Measurements from ENCODE around the gene STIP1. TPM values are rescaled to one million over a fixed set of nuclear protein-coding genes. Genes with fewer than 3 reads are reported as not detected.

Gene STIP1
- total and polyA plus RNA-seq, 2 of the 4 experiments (the other 2 are of a cell fraction): 201 to 489 TPM

- BruUV-seq (replicated peaks): no TSS peak
- WGBS, 2 experiments (ENCODE audit: extremely low coverage in 2 of 2, insufficient read length in 1 of 2): 80% methylated on average over 2 of the region's 7 CpGs; no CpG with 5 or more reads in 1 of the 2 experiments
- ChIA-PET CTCF (no interaction called here), POLR2A (ENCODE audit: unreplicated experiment) (no interaction called here)
- Histone ChIP-seq H3K9ac (ENCODE audit: low read depth, low read length) (no peak overlapping the region), H3K4me1 (ENCODE audit: control insufficient read depth, insufficient read depth, low read length) (peaks cover 23% of the 10 kb centered on the region), H3K4me3 (ENCODE audit: insufficient read depth, low read depth, low read length) (no peak overlapping the region), H3K14ac (replicated peaks; ENCODE audit: low read depth, low read length) (no peak overlapping the region), H2AK9ac (replicated peaks; ENCODE audit: low read depth, low read length, poor library complexity) (no peak overlapping the region), H2BK15ac (ENCODE audit: low read depth, low read length) (no peak overlapping the region), H3K79me1 (ENCODE audit: low read depth in 1 of 2, low read length in 2 of 2) (peaks cover 26 to 76% of the 10 kb centered on the region in 2 experiments), H3K4me2 (ENCODE audit: low read depth, low read length) (no peak overlapping the region), H3K27me3 (ENCODE audit: control insufficient read depth, insufficient read depth, low read length) (no peaks in the 10 kb centered on the region), H4K20me1 (ENCODE audit: insufficient read depth, low read length) (no peaks in the 10 kb centered on the region; the same call in 1 of the 2 replicates), H4K91ac (ENCODE audit: insufficient read depth, low read depth, low read length) (no peak overlapping the region), H2BK20ac (ENCODE audit: low read depth, low read length) (no peak overlapping the region), H3K18ac (ENCODE audit: low read depth, low read length) (no peak overlapping the region), H3K9me1 (ENCODE audit: insufficient read depth, low read length) (peaks cover 10% of the 10 kb centered on the region), H3K9me3 (ENCODE audit: control insufficient read depth, insufficient read depth, low read length) (no peaks in the 10 kb centered on the region), H4K5ac (ENCODE audit: low read depth, low read length) (no peak overlapping the region), H2AK5ac (ENCODE audit: low read depth, low read length) (no peak overlapping the region), H2BK120ac (ENCODE audit: low read depth, low read length) (no peak overlapping the region), H3K4ac (ENCODE audit: low read depth, low read length) (no peak overlapping the region), H4K8ac (ENCODE audit: low read depth in 2 of 2, low read length in 2 of 2) (no peak overlapping the region; a peak in 1 of 4 replicates), H2BK5ac (ENCODE audit: low read depth, low read length, poor library complexity, severe bottlenecking) (no peak overlapping the region), H3K27ac (ENCODE audit: insufficient read depth, low read length) (no peak overlapping the region), H3K36me3 (ENCODE audit: control insufficient read depth, insufficient read depth, low read length) (peaks cover 3% of the 10 kb centered on the region; the same call in 1 of the 2 replicates), H3K56ac (ENCODE audit: extremely low read depth, insufficient read depth, low read length) (no peak overlapping the region), H3K23ac (ENCODE audit: low read depth, low read length) (no peak overlapping the region), H2AFZ (replicated peaks; ENCODE audit: low read length, poor library complexity) (no peak overlapping the region)
- dilution Hi-C loops (cut with HindIII; ENCODE audit: low sequenced_read_pairs, unreplicated experiment): no loop called here
- intact Hi-C loops (cut with micrococcal nuclease): no loop called here
- DNase-seq: no peak
- no peak for ATAC-seq (ENCODE audit: low read depth)
- in situ Hi-C loops (cut with MboI; ENCODE audit: low sequenced_read_pairs): no loop called here
- no peak for TF ChIP-seq RFX5 (IDR thresholded peaks at IDR 0.05; ENCODE audit: low read depth, low read length)
- TF ChIP-seq, protein P1, sequence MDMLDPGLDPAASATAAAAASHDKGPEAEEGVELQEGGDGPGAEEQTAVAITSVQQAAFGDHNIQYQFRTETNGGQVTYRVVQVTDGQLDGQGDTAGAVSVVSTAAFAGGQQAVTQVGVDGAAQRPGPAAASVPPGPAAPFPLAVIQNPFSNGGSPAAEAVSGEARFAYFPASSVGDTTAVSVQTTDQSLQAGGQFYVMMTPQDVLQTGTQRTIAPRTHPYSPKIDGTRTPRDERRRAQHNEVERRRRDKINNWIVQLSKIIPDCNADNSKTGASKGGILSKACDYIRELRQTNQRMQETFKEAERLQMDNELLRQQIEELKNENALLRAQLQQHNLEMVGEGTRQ (IDR thresholded peaks at IDR 0.05; ENCODE audit: low read depth, low read length): no peak
- no peak for TF ChIP-seq MAFK (IDR thresholded peaks at IDR 0.05; ENCODE audit: low read depth, low read length)
- TF ChIP-seq SMC3 (IDR thresholded peaks at IDR 0.05; ENCODE audit: low read depth, low read length): no peak
- TF ChIP-seq CHD1 (IDR thresholded peaks at IDR 0.05; ENCODE audit: low read depth, low read length): no peak
- TF ChIP-seq BHLHE40 (IDR thresholded peaks at IDR 0.05; ENCODE audit: low read depth, low read length): no peak
- TF ChIP-seq NFE2L2 (IDR thresholded peaks at IDR 0.05; ENCODE audit: low read depth, low read length): no peak
- TF ChIP-seq POLR2A (IDR thresholded peaks at IDR 0.05; ENCODE audit: low read depth, low read length): no peak
- TF ChIP-seq MAZ (IDR thresholded peaks at IDR 0.05; ENCODE audit: borderline replicate concordance, low read depth, low read length): no peak
- no peak for TF ChIP-seq RAD21 (IDR thresholded peaks at IDR 0.05; ENCODE audit: low read length)
- TF ChIP-seq RCOR1 (IDR thresholded peaks at IDR 0.05; ENCODE audit: insufficient replicate concordance, low read length): no peak
- no peak for TF ChIP-seq CEBPB (IDR thresholded peaks at IDR 0.05; ENCODE audit: low read depth, low read length)
- no peak for TF ChIP-seq FOS (IDR thresholded peaks at IDR 0.05; ENCODE audit: low read depth, low read length)
- no peak for TF ChIP-seq CTCF (conservative IDR thresholded peaks at IDR 0.05; ENCODE audit: low read depth, low read length)
- TF ChIP-seq, protein P2, sequence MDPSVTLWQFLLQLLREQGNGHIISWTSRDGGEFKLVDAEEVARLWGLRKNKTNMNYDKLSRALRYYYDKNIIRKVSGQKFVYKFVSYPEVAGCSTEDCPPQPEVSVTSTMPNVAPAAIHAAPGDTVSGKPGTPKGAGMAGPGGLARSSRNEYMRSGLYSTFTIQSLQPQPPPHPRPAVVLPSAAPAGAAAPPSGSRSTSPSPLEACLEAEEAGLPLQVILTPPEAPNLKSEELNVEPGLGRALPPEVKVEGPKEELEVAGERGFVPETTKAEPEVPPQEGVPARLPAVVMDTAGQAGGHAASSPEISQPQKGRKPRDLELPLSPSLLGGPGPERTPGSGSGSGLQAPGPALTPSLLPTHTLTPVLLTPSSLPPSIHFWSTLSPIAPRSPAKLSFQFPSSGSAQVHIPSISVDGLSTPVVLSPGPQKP (IDR thresholded peaks at IDR 0.05; ENCODE audit: borderline replicate concordance, low read depth, low read length): no peak
- no peak for TF ChIP-seq MXI1 (IDR thresholded peaks at IDR 0.05; ENCODE audit: borderline replicate concordance, low read depth, low read length)
These were observed 45.6 kb downstream of the STIP1 start for GRCh38 chr11:64231546-64231945.
